ENCODE data around the gene ATG4A.

Gene ATG4A

DNA sequence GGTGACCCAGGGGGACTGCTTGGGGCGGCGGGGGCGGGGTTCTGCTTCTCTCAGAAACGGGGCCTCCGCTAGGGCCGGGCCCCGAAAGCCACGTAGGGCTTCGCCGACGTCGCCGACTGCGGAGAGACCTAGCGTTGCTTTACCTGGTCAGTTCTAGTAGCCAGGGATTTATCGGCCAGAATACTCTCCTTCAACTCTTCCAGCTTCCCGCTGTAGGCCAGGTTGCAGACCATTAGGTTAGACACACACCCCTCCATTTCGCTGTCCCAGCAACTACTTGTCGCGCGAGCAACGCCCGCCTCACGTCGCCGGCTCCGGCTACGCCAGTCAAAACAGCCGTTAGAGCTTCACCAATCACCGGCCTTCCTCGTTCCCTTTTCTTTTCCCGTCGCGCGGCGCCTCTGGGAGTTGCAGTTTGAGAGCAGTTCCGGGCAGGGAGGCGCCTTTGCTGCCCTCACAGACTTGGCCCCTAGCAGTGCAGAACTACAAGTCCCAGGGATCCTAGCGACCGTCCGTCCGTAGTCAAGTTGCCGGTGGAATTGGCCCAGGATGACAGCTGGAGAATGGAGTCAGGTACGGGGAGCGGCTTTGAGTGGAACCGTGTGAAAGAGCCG is at the start of gene ATG4A, which contains the start of gene PSMD10:
ATG4A (plus strand) TSS at position 515 of the 614 bp plus-strand sequence; CDS start at position 564, 49 bp downstream.
PSMD10 (minus strand) TSS at position 279 of the 614 bp plus-strand sequence; CDS start at position 257, 22 bp downstream.
- DNase-seq (ENCODE audit: low read depth), result peak; percentile 89

GRCh38 chrX:108044554-108045256 is 46.9 kb upstream of the ATG4A start, which contains the start of gene VSIG1:
Gene VSIG1 (plus strand): TSS chrX:108045065. CDS start chrX:108045131, 66 bp downstream.
- DNase-seq (ENCODE audit: low read depth), result no peak

DNA sequence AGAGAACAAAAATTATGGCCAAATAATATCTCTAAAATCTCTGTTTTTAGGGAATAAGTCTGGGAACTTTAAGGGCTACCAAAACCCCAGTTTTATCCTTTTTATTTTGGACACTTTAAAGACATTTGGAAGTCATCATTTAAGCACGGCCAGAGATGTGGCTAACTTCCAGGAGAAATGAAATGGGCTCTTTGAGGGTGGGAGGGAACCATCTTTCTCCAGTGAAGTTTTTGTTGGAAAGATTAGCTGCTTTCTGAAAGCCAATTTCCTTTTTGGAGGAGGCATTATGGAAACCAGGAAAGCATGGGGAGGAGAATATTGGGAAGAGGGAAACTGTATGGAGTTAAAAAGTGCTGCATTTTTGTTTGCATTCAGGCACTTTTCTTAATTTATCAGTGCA is 41.9 kb upstream of the ATG4A start:
- no peak for DNase-seq (ENCODE audit: low read depth)

GRCh38 chrX:108053218-108053617 is 38.4 kb upstream of the ATG4A start:
- DNase-seq (ENCODE audit: low read depth), result no peak

GRCh38 chrX:108055546-108055945 is 36.0 kb upstream of the ATG4A start:
- no peak for DNase-seq (ENCODE audit: low read depth)

- DNase-seq (ENCODE audit: low read depth), result no peak
Observed at GRCh38 chrX:108059801-108060200, 31.8 kb upstream of the ATG4A start.

DNA sequence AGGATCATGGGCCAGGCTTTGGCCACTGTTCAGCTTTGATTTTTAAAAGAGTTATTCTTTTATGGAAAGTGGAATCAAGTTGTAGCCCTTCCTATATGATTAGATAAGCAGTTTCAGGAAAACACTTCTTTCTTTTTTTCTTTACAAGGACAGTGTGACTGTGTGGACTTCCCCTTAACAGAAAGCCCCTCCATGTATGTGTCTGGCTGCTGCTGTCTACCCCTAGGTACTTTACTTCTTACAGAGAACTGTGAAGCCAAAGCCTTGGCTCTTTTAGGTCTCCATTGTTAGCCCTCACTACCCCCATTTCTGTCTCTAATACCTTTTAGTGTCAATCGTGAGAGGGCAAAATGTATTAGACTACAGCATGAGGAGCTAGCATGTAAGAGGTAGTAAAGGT is 27.6 kb upstream of the ATG4A start:
- no peak for DNase-seq (ENCODE audit: low read depth)

DNA sequence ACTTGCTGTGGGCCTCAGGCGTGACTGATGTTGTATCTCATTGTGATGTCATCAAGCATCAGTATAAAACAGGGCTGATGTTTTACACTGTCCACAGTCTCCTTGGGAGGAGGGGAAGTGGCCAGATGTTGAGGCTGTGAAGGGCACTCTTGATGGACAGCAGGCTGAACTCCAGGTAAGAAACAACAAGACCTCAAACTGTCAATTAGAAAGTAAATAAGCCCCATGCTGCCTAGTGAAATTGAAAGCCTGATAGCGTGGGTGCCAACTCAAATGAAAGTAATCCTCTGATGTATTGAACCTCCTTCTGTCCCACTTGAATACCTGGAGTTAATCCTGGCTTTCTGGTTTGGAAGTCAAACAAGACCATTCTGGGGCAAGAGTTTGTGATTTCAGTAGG is 27.0 kb upstream of the ATG4A start:
- DNase-seq (ENCODE audit: low read depth), result no peak

- DNase-seq (ENCODE audit: low read depth), result no peak
Observed at GRCh38 chrX:108068121-108068520, 23.5 kb upstream of the ATG4A start.

- DNase-seq (ENCODE audit: low read depth), result no peak
Observed at GRCh38 chrX:108070891-108071290, 20.7 kb upstream of the ATG4A start.

GRCh38 chrX:108071578-108071977 is 20.0 kb upstream of the ATG4A start:
- no peak for DNase-seq (ENCODE audit: low read depth)

- DNase-seq (ENCODE audit: low read depth), result no peak
Observed at GRCh38 chrX:108072746-108073145, 18.8 kb upstream of the ATG4A start.

DNA sequence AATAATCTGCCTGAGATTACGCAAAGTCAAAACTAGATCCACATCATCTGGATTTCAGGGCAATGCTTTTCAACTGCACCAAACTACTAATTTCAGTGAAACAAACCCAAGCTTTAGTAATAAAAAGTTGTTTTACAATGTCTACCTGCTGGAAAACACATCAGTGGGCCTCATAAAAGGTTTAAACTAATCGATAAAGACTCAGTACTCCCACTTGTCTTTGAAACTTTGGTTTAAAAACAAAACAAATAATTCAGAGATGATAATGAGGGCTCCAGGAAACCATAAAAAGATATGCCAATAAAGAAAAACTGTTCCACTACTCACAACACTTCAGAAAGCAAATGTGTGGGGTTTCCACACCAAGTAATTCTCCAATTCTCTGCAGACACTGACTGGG is 10.5 kb upstream of the ATG4A start:
- DNase-seq (ENCODE audit: low read depth), result no peak

DNA sequence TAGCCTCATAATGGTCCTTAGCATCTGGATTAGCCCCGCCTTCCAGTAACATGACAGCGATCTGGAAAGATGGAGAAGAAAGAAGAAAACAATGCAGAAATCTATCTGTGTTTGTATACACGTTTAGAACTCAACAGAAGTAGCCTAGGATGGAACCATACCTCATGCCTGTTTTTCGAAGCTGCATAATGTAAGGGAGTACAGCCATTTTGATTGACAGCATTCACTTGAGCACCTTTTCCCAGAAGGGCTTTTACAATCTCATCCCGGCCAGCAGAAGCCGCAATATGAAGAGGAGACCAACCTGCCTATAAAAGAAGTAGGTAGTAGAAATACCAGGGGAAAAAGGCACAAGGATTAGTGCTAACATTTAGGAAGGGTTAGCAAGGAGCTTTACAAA is 3.8 kb upstream of the ATG4A start:
- no peak for DNase-seq (ENCODE audit: low read depth)

- no peak for DNase-seq (ENCODE audit: low read depth)
Observed at GRCh38 chrX:108088511-108088910, 3.1 kb upstream of the ATG4A start.

DNA sequence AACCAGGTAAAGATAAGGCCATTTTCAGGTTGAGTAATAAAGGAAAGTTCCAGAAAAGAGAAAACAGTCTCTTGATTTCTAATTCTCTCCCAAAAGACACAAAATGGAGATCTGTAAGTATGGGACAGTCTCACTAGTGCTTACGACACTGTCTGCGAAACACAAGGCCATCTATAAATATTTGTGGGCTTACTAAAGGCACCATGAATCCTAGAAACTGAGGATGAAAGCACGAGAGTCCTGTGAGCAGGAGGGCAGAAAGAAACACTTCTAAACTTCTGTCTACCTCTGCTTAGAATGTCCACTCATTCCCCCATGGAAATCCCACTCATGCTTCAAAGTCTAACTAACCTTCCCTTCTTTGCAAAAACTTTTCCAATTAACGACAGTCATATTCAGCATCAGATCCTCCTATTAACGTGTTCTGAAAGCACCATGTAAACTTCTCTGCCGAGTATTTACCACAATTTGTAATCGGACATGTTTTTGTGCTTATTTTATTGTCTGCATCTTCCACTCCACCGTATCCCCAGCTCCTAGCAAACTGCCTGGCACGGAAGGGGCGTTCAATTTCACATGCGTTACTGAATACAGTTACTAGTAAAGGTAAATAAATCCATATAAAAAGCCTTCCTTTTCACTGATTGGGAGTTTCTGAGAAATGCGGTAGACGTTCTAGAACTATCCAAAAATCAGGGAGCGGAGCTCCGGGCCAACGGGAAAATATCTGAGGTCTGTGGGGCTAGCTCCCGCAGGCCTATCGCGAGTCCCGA is 901 bp upstream of the ATG4A start:
- no peak for DNase-seq (ENCODE audit: low read depth)

DNA sequence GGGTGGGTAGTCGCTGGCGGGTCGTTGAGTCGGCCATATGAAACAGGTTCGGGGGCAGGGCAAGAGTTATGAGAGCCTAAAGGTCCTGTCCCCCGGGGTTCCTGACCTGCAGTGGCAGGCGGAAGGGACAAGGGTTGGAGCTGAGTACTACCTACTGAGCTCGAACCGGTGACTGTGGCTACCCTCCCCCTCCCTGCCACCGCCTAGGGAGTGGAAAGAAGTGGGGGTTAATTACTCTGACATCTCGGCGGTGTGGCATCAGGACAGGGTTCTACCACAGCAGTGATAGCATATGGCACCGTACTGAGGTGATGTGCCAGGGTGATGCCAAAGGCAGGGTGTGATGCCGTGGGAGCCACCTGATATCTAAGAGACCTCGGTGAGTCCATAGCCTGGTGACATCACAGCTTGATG is 307 bp downstream of the ATG4A start:
- no peak for DNase-seq (ENCODE audit: low read depth)

DNA sequence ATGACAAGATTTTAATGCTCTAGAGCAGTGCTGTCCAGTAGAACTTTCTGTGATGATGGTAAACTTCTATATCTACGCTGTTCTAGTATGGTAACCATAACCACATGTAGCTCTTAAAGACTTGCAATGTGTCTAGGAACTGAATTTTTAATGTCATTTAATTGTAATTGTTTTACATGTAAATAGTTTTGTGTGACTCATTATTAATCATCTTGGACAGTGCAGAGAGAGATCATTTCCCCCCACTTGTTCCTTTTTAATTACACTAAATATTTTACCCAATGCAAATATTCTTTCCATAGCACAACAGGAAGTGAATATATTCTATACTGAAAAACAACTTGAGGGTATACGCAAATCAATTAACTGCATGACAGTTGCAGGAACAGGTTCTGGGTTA is 5.8 kb downstream of the ATG4A start:
- DNase-seq (ENCODE audit: low read depth), result no peak

DNA sequence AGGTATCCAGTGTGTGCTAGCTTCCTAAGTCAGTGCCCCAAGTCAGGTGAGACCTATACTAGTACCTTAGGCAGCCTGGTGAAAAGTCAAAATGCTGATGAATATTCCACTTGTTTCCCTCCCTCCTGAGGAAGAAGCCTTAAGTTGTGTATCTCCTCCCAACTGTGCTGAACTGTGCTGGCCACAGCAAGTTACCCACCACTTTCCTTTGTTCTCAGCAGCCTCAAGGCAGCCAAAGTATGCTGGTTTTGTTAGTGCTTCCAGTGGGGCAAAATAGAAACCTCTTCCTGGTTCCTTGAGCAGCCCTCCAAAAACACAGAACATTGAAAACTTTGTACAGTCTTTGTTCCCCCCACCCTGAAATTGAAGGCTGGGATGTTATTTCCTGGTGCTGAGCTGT is 13.9 kb downstream of the ATG4A start:
- no peak for DNase-seq (ENCODE audit: low read depth)

DNA sequence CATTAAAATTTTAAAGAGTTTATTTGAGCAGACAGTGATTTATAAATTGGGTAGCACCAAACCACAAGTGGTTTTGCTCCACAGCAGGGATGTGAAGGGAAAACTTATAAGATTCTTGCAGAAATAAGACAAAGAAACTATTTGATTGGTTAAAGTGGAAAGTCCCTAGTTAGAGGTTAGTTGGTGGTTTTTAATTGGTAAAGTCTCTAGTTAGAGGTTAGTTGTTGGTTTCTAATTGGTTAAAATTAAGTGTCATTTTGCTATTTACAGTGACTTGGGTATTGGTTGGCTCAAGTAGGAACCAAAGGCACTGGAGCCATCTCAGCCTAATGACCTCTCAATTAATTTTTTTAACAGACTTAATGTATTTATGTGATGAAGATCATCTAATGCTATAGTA is 23.0 kb downstream of the ATG4A start:
- DNase-seq (ENCODE audit: low read depth), result no peak

GRCh38 chrX:108117988-108118387 is 26.4 kb downstream of the ATG4A start:
- no peak for DNase-seq (ENCODE audit: low read depth)

GRCh38 chrX:108121291-108121690 is 29.7 kb downstream of the ATG4A start:
- no peak for DNase-seq (ENCODE audit: low read depth)

DNA sequence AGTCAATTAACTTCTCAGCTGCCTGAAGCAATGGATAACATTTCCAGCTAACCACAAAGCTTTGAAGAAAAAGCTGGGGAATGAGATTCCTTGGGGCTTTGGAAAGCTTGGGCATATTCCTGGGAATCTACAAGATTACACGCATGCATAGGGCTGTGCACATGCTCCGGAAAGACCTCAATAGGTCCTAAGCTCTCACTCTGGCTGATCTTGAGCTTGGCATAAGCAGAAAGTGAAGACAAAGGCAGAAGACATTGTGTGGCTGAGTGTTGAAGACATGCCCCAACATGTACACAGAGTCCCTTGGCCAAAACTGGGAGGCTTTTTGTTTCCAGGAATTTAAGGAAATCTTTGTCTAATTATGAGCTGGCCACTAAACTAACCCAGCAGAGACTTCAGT is 31.2 kb downstream of the ATG4A start:
- no peak for DNase-seq (ENCODE audit: low read depth)

Measured in fibroblast of the conjunctiva (primary cell).